CD14-positive monocyte (primary cell): ENCODE measurements around the gene HAUS5. TPM values are rescaled to one million over a fixed set of nuclear protein-coding genes. Genes with fewer than 3 reads are reported as not detected.

Experiments used
- DNase-seq, 3 donors: peaks; one replicate each; pipeline ENCODE4 v3.0.0-alpha.2; 2011 to 2022
- H2AFZ ChIP-seq: 2 replicates; pipeline ENCODE4 v1.6.0; 2012; ENCODE audit warnings: mild to moderate bottlenecking, low read depth, low read length, inconsistent platforms; ENCODE audit not compliant: insufficient read depth, poor library complexity, severe bottlenecking
- H3K27ac ChIP-seq, 2 donors: 1 replicate in 1 of 2; 2 replicates in 1 of 2; pipeline ENCODE4 v1.5.1; 2012 to 2013; ENCODE audit warnings: low read length in 2 of 2, control low read depth in 1 of 2, inconsistent platforms in 1 of 2, low read depth in 1 of 2, mild to moderate bottlenecking in 1 of 2
- H3K27me3 ChIP-seq, 2 donors: one replicate each; pipeline versions ENCODE4 v1.6.0 to v1.6.1; 2011 to 2013; ENCODE audit warnings: low read length in 2 of 2; ENCODE audit not compliant: control insufficient read depth in 2 of 2, insufficient read depth in 2 of 2
- H3K36me3 ChIP-seq, 2 donors: replicated peaks in 1 of 2; 1 replicate in 1 of 2; 2 replicates in 1 of 2; pipeline versions ENCODE4 v1.5.1 to v1.6.1; 2012 to 2013; ENCODE audit warnings: low read length in 2 of 2, control low read depth in 1 of 2, inconsistent platforms in 1 of 2, mild to moderate bottlenecking in 1 of 2; ENCODE audit not compliant: insufficient read depth in 2 of 2, control insufficient read depth in 1 of 2
- H3K4me1 ChIP-seq, 2 donors: 1 replicate in 1 of 2; 2 replicates in 1 of 2; pipeline versions ENCODE4 v1.5.1 to v1.6.1; 2012 to 2013; ENCODE audit warnings: low read length in 2 of 2, control low read depth in 1 of 2, inconsistent platforms in 1 of 2, mild to moderate bottlenecking in 1 of 2, moderate library complexity in 1 of 2; ENCODE audit not compliant: insufficient read depth in 2 of 2, control insufficient read depth in 1 of 2
- H3K4me2 ChIP-seq: replicated peaks from 2 replicates; pipeline ENCODE3; 2012; ENCODE audit warnings: low read length, moderate library complexity, mild to moderate bottlenecking; ENCODE audit not compliant: poor library complexity, severe bottlenecking; ENCODE audit errors: extremely low read depth
- H3K4me3 ChIP-seq, 3 experiments: fragments of 200-600 bp in 1 of 3; sonication (generic) in 1 of 3; replicated peaks in 1 of 3; 1 replicate in 2 of 3; 2 replicates in 1 of 3; pipeline ENCODE4 v1.5.1; 2011 to 2013; ENCODE audit warnings: low read length in 3 of 3, mild to moderate bottlenecking in 3 of 3, control low read depth in 2 of 3, low read depth in 2 of 3, inconsistent platforms in 1 of 3, moderate library complexity in 1 of 3
- H3K79me2 ChIP-seq: 2 replicates; pipeline ENCODE4 v1.6.0; 2012; ENCODE audit warnings: mild to moderate bottlenecking, control low read depth, inconsistent platforms, low read length, moderate library complexity; ENCODE audit not compliant: insufficient read depth
- H3K9ac ChIP-seq: 2 replicates; pipeline ENCODE4 v1.6.0; 2017; ENCODE audit warnings: low read length, mild to moderate bottlenecking; ENCODE audit not compliant: insufficient read depth, poor library complexity, severe bottlenecking
- H3K9me3 ChIP-seq, 2 donors: replicated peaks in 1 of 2; 1 replicate in 1 of 2; 2 replicates in 1 of 2; pipeline versions ENCODE4 v1.5.1 to v1.6.1; 2012 to 2013; ENCODE audit warnings: low read length in 2 of 2, control low read depth in 1 of 2; ENCODE audit not compliant: control insufficient read depth in 1 of 2, insufficient read depth in 1 of 2
- H4K20me1 ChIP-seq: 2 replicates; pipeline ENCODE4 v1.6.0; 2012; ENCODE audit warnings: mild to moderate bottlenecking, low read length, control low read depth, moderate library complexity; ENCODE audit not compliant: insufficient read depth
- H3K27ac Mint-ChIP-seq, 7 donors: one replicate each; pipeline ENCODE4 v1.8.0; 2020; ENCODE audit warnings: mild to moderate bottlenecking in 7 of 7, mixed read lengths in 7 of 7, moderate library complexity in 6 of 7, inconsistent platforms in 2 of 7
- H3K27me3 Mint-ChIP-seq, 3 donors: one replicate each; pipeline ENCODE4 v1.8.0; 2021 to 2022; ENCODE audit warnings: low read depth in 3 of 3, mild to moderate bottlenecking in 3 of 3, mixed read lengths in 3 of 3, moderate library complexity in 3 of 3, inconsistent platforms in 1 of 3
- H3K36me3 Mint-ChIP-seq, 2 donors: one replicate each; pipeline ENCODE4 v1.8.0; 2020; ENCODE audit warnings: mixed read lengths in 2 of 2, inconsistent platforms in 1 of 2, mild to moderate bottlenecking in 1 of 2
- H3K4me1 Mint-ChIP-seq: one replicate; pipeline ENCODE4 v1.8.0; 2020; ENCODE audit warnings: mild to moderate bottlenecking, mixed read lengths
- H3K4me3 Mint-ChIP-seq, 2 donors: one replicate each; pipeline ENCODE4 v1.8.0; 2020; ENCODE audit warnings: mild to moderate bottlenecking in 2 of 2, mixed read lengths in 2 of 2, moderate library complexity in 1 of 2
- H3K9me3 Mint-ChIP-seq, 7 donors: one replicate each; pipeline ENCODE4 v1.8.0; 2020 to 2022; ENCODE audit warnings: mixed read lengths in 7 of 7, mild to moderate bottlenecking in 6 of 7, moderate library complexity in 6 of 7, inconsistent platforms in 2 of 7
- WGBS: methylation state at CpG from one replicate; pipeline ENCODE4 v1.1.5; 2013; ENCODE audit warnings: missing lambda C conversion rate; ENCODE audit not compliant: insufficient coverage; 5-methylcytosine and 5-hydroxymethylcytosine counted together
- intact Hi-C, 2 donors: fragments of 100-400 bp; cut with micrococcal nuclease; formaldehyde crosslinking; loops; one replicate each; pipeline versions ENCODE4 v1.15.0 to v1.15.1; 2023
- polyA plus RNA-seq, 3 donors: library from polyadenylated mRNA; depleted of rRNA in 1 of 3; unstranded in 2 of 3; stranded (reverse) in 1 of 3; fragments of 300-500 nt in 2 of 3; fragments of >200 nt in 1 of 3; fragmentation: Illumina TruSeq in 2 of 3; gene quantifications; 1 replicate in 2 of 3; 2 replicates in 1 of 3; pipeline ENCODE4 v1.2.3, GENCODE V29; 2012 to 2021
- TF ChIP-seq, protein P1 (sequence below): fragments of 200-600 bp; IDR thresholded peaks from one replicate; pipeline ENCODE4 v1.8.0; 2022; ENCODE audit warnings: antibody characterized with exemption, mild to moderate bottlenecking

Gene HAUS5
- polyA plus RNA-seq, 3 donors = 0.94 to 6.3 (median 0.99) TPM

DNA sequence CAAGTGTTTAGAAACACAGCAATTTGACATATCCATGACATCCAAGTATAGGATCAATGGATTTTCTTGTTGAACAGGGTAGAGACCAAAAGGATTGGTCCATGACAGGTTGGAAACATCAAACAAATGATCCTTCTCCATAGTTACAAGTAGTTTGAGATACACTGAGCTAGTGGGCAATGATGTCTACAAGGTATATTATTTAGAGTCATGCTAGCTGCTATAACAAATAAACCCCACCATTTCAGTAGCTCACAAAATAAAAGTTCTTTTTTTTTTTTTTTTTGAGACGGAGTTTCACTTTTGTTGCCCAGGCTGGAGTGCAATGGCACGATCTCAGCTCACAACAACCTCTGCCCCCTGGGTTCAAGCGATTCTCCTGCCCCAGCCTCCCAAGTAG lies 4.9 kb upstream of the HAUS5 start:
- Mint-ChIP-seq H3K4me3 (no peak overlapping the region), H3K9me3 (peaks cover 14 to 38% (median 36%) of the 10 kb centered on the region in 7 donors), H3K36me3 (peaks cover 0 to 3% of the 10 kb centered on the region in 2 donors), H3K4me1 (peaks cover 30% of the 10 kb centered on the region), H3K27ac (no peak overlapping the region), H3K27me3 (peaks cover 0 to 7% (median 2%) of the 10 kb centered on the region in 3 donors)
- TF ChIP-seq, protein P1, sequence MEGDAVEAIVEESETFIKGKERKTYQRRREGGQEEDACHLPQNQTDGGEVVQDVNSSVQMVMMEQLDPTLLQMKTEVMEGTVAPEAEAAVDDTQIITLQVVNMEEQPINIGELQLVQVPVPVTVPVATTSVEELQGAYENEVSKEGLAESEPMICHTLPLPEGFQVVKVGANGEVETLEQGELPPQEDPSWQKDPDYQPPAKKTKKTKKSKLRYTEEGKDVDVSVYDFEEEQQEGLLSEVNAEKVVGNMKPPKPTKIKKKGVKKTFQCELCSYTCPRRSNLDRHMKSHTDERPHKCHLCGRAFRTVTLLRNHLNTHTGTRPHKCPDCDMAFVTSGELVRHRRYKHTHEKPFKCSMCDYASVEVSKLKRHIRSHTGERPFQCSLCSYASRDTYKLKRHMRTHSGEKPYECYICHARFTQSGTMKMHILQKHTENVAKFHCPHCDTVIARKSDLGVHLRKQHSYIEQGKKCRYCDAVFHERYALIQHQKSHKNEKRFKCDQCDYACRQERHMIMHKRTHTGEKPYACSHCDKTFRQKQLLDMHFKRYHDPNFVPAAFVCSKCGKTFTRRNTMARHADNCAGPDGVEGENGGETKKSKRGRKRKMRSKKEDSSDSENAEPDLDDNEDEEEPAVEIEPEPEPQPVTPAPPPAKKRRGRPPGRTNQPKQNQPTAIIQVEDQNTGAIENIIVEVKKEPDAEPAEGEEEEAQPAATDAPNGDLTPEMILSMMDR = no peak
- Histone ChIP-seq H3K9ac (no peak overlapping the region), H3K4me1 (peaks cover 26 to 27% of the 10 kb centered on the region in 2 donors), H2AFZ (no peak overlapping the region), H3K27ac (no peak overlapping the region), H4K20me1 (no peaks in the 10 kb centered on the region), H3K79me2 (peaks cover under 1% of the 10 kb centered on the region), H3K4me2 (no peak overlapping the region), H3K9me3 (peaks cover 27 to 31% of the 10 kb centered on the region in 2 donors), H3K4me3 (no peak overlapping the region), H3K36me3 (no peaks in the 10 kb centered on the region), H3K27me3 (no peaks in the 10 kb centered on the region)
- WGBS = no CpG with 5 or more reads among the region's 3 CpGs
- intact Hi-C loops = no loop called here
- no peak for DNase-seq

DNA sequence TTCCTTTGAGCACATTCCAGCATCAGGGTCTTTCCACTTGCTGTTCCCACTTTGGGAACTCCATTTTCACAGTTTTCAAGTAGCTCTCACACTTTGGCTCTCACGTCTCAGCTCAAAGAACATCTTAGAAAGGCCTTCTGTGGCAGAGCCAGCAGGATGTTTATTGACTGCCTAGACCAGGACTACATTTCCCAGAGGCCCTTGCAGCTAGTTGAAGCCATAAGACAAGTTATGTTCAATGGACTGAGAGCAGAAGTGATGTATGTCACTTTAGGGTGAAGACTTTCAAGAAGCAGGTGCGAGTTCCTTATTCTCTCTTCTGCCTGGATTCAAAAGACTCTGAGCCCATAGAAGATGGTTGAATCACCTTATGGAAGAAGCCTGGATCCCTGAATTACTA lies 4.3 kb upstream of the HAUS5 start:
- no peaks in the 10 kb centered on the region for H3K36me3 ChIP-seq
- no peak overlapping the region for H3K4me2 ChIP-seq
- no peak overlapping the region for H3K4me3 Mint-ChIP-seq
- no peak overlapping the region for H3K27ac ChIP-seq
- no peak overlapping the region for H3K4me3 ChIP-seq
- TF ChIP-seq, protein P1 = no peak
- H3K27me3 ChIP-seq = no peaks in the 10 kb centered on the region
- peaks cover 14 to 38% (median 36%) of the 10 kb centered on the region in 7 donors for H3K9me3 Mint-ChIP-seq
- H4K20me1 ChIP-seq = no peaks in the 10 kb centered on the region
- H3K36me3 Mint-ChIP-seq = peaks cover 0 to 3% of the 10 kb centered on the region in 2 donors
- H3K9me3 ChIP-seq = peaks cover 27 to 31% of the 10 kb centered on the region in 2 donors
- peaks cover 32 to 33% of the 10 kb centered on the region in 2 donors for H3K4me1 ChIP-seq
- no peak for DNase-seq
- intact Hi-C loops = no loop called here
- 94% methylated on average over 2 of the region's 2 CpGs for WGBS
- no peak overlapping the region for H3K9ac ChIP-seq
- H2AFZ ChIP-seq = no peak overlapping the region
- H3K27ac Mint-ChIP-seq = no peak overlapping the region
- peaks cover 35% of the 10 kb centered on the region for H3K4me1 Mint-ChIP-seq
- peaks cover 0 to 7% (median 2%) of the 10 kb centered on the region in 3 donors for H3K27me3 Mint-ChIP-seq
- peaks cover 6% of the 10 kb centered on the region for H3K79me2 ChIP-seq
